ENCODE results near the gene LRBA.

DNA sequence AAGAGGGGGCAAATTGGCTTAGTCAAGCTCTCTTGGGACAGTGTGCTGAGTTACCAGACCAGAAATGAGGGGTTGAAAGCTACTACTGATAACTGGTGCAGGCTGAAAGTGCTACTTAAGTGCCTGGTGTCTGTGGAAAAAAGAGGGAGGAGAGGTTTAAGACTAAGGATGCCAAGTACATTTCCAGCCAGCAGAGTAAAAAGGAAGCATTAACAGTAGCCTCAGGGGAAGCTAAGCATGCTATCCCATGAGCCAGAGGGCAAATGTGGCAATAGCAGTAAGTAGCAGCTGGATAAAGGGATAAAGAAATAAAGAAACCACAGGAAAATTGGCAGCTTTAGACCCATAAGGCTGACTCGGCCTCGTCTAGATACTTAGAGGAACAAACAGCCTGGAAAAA is 629.5 kb downstream of the LRBA start:
- TF ChIP-seq, protein P1, sequence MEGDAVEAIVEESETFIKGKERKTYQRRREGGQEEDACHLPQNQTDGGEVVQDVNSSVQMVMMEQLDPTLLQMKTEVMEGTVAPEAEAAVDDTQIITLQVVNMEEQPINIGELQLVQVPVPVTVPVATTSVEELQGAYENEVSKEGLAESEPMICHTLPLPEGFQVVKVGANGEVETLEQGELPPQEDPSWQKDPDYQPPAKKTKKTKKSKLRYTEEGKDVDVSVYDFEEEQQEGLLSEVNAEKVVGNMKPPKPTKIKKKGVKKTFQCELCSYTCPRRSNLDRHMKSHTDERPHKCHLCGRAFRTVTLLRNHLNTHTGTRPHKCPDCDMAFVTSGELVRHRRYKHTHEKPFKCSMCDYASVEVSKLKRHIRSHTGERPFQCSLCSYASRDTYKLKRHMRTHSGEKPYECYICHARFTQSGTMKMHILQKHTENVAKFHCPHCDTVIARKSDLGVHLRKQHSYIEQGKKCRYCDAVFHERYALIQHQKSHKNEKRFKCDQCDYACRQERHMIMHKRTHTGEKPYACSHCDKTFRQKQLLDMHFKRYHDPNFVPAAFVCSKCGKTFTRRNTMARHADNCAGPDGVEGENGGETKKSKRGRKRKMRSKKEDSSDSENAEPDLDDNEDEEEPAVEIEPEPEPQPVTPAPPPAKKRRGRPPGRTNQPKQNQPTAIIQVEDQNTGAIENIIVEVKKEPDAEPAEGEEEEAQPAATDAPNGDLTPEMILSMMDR (conservative IDR thresholded peaks at IDR 0.05; ENCODE audit: low read depth, low read length): no peak
- TF ChIP-seq POLR2A (IDR thresholded peaks at IDR 0.05; ENCODE audit: low read depth, low read length) (no peak), MAFK (IDR thresholded peaks at IDR 0.05; ENCODE audit: low read depth, low read length) (no peak), RAD21 (IDR thresholded peaks at IDR 0.05; ENCODE audit: low read length) (no peak), CEBPB (IDR thresholded peaks at IDR 0.05; ENCODE audit: low read depth, low read length) (peak; percentile 90), FOS (IDR thresholded peaks at IDR 0.05; ENCODE audit: low read depth, low read length) (no peak), SMC3 (IDR thresholded peaks at IDR 0.05; ENCODE audit: low read depth, low read length) (no peak), RCOR1 (IDR thresholded peaks at IDR 0.05; ENCODE audit: insufficient replicate concordance, low read length) (no peak), MAZ (IDR thresholded peaks at IDR 0.05; ENCODE audit: borderline replicate concordance, low read depth, low read length) (no peak), MXI1 (IDR thresholded peaks at IDR 0.05; ENCODE audit: borderline replicate concordance, low read depth, low read length) (no peak), BHLHE40 (IDR thresholded peaks at IDR 0.05; ENCODE audit: low read depth, low read length) (no peak), RFX5 (IDR thresholded peaks at IDR 0.05; ENCODE audit: low read depth, low read length) (no peak)
- TF ChIP-seq, protein P2, sequence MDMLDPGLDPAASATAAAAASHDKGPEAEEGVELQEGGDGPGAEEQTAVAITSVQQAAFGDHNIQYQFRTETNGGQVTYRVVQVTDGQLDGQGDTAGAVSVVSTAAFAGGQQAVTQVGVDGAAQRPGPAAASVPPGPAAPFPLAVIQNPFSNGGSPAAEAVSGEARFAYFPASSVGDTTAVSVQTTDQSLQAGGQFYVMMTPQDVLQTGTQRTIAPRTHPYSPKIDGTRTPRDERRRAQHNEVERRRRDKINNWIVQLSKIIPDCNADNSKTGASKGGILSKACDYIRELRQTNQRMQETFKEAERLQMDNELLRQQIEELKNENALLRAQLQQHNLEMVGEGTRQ (IDR thresholded peaks at IDR 0.05; ENCODE audit: low read depth, low read length): no peak
- TF ChIP-seq, protein P3, sequence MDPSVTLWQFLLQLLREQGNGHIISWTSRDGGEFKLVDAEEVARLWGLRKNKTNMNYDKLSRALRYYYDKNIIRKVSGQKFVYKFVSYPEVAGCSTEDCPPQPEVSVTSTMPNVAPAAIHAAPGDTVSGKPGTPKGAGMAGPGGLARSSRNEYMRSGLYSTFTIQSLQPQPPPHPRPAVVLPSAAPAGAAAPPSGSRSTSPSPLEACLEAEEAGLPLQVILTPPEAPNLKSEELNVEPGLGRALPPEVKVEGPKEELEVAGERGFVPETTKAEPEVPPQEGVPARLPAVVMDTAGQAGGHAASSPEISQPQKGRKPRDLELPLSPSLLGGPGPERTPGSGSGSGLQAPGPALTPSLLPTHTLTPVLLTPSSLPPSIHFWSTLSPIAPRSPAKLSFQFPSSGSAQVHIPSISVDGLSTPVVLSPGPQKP (IDR thresholded peaks at IDR 0.05; ENCODE audit: borderline replicate concordance, low read depth, low read length): no peak
